Loucy (cell line): Measurements from ENCODE around the gene PIGR.

ENCODE experiments used
- H2AFZ ChIP-seq: fragments of 200-600 bp; sonication (generic); 2 replicates; pipeline ENCODE4 v1.6.0; 2016; ENCODE audit warnings: antibody characterized with exemption, mild to moderate bottlenecking, low read length, moderate library complexity
- H3F3A ChIP-seq: fragments of 200-600 bp; 2 replicates; pipeline ENCODE4 v1.6.0; 2016; ENCODE audit warnings: antibody characterized with exemption, low read depth, mild to moderate bottlenecking
- H3K27me3 ChIP-seq: fragments of 200-600 bp; sonication (generic); 2 replicates; pipeline ENCODE4 v1.6.1; 2014; ENCODE audit warnings: low read length, mild to moderate bottlenecking; ENCODE audit not compliant: insufficient read depth, poor library complexity, severe bottlenecking
- H3K36me3 ChIP-seq: fragments of 200-600 bp; sonication (generic); 2 replicates; pipeline ENCODE4 v1.6.1; 2016; ENCODE audit warnings: low read length; ENCODE audit not compliant: insufficient read depth
- H3K4me1 ChIP-seq: fragments of 200-600 bp; sonication (generic); 2 replicates; pipeline ENCODE4 v1.5.1; 2014; ENCODE audit warnings: low read length, mild to moderate bottlenecking; ENCODE audit not compliant: insufficient read depth, poor library complexity, severe bottlenecking
- H3K4me2 ChIP-seq: fragments of 200-600 bp; sonication (generic); 2 replicates; pipeline ENCODE4 v1.6.0; 2014; ENCODE audit warnings: antibody characterized with exemption, low read length, low read depth, mild to moderate bottlenecking; ENCODE audit not compliant: poor library complexity, severe bottlenecking
- H3K4me3 ChIP-seq: fragments of 200-600 bp; sonication (generic); 2 replicates; pipeline ENCODE4 v1.5.1; 2014; ENCODE audit warnings: low read length, mild to moderate bottlenecking, mixed read lengths; ENCODE audit not compliant: poor library complexity, severe bottlenecking
- H3K79me2 ChIP-seq: fragments of 200-600 bp; sonication (generic); 2 replicates; pipeline ENCODE4 v1.6.1; 2014; ENCODE audit warnings: low read length; ENCODE audit not compliant: insufficient read depth
- H3K9ac ChIP-seq: fragments of 200-600 bp; sonication (generic); 2 replicates; pipeline ENCODE4 v1.6.0; 2014; ENCODE audit warnings: mild to moderate bottlenecking, low read depth, low read length, moderate library complexity; ENCODE audit not compliant: poor library complexity, severe bottlenecking
- H3K9me2 ChIP-seq: fragments of 200-600 bp; sonication (generic); replicated peaks from 2 replicates; pipeline ENCODE4 v1.6.1; 2016; ENCODE audit warnings: low read depth, low read length, mixed read lengths
- H3K9me3 ChIP-seq: fragments of 200-600 bp; sonication (generic); 2 replicates; pipeline ENCODE4 v1.6.1; 2014; ENCODE audit warnings: mild to moderate bottlenecking, antibody characterized with exemption, low read length, low read depth; ENCODE audit not compliant: insufficient read depth
- H4K20me1 ChIP-seq: fragments of 200-600 bp; sonication (generic); 2 replicates; pipeline ENCODE4 v1.6.0; 2014; ENCODE audit warnings: antibody characterized with exemption, low read length, mild to moderate bottlenecking; ENCODE audit not compliant: insufficient read depth, poor library complexity, severe bottlenecking
- CTCF ChIP-seq: fragments of 200-600 bp; sonication (generic); conservative IDR thresholded peaks from 2 replicates; pipeline ENCODE4 v1.5.1; 2014; ENCODE audit warnings: mild to moderate bottlenecking, antibody characterized with exemption, low read length
- EZH2phosphoT487 ChIP-seq: fragments of 200-600 bp; IDR thresholded peaks from 2 replicates; pipeline ENCODE4 v1.6.1; 2018; ENCODE audit warnings: antibody characterized with exemption, mild to moderate bottlenecking, moderate library complexity, borderline replicate concordance

Gene PIGR

GRCh38 chr1:206982216-206982615 is 36.0 kb upstream of the PIGR start:
- no peaks in the 10 kb centered on the region for H3K27me3 ChIP-seq
- no peak overlapping the region for H2AFZ ChIP-seq

GRCh38 chr1:206979379-206980043 is 33.2 kb upstream of the PIGR start:
- H3K9me3 ChIP-seq = no peaks in the 10 kb centered on the region
- no peaks in the 10 kb centered on the region for H4K20me1 ChIP-seq
- H3K4me3 ChIP-seq = no peak overlapping the region
- no peak overlapping the region for H3K4me2 ChIP-seq
- no peaks in the 10 kb centered on the region for H3K36me3 ChIP-seq
- no peaks in the 10 kb centered on the region for H3K79me2 ChIP-seq
- no peak overlapping the region for H2AFZ ChIP-seq
- no peak overlapping the region for H3K9ac ChIP-seq
- peak; percentile 68 for TF ChIP-seq CTCF
- no peak for TF ChIP-seq EZH2phosphoT487
- H3K4me1 ChIP-seq = no peaks in the 10 kb centered on the region
- no peaks in the 10 kb centered on the region for H3K9me2 ChIP-seq
- no peaks in the 10 kb centered on the region for H3F3A ChIP-seq
- no peaks in the 10 kb centered on the region for H3K27me3 ChIP-seq

More at GRCh38 chr1:206982216-206982615, 36.0 kb upstream of the PIGR start:
- no peaks in the 10 kb centered on the region for H3K9me2 ChIP-seq
- no peaks in the 10 kb centered on the region for H4K20me1 ChIP-seq
- H3K79me2 ChIP-seq = no peaks in the 10 kb centered on the region
- no peak overlapping the region for H3K4me2 ChIP-seq
- H3K4me1 ChIP-seq = no peaks in the 10 kb centered on the region
- no peak for TF ChIP-seq EZH2phosphoT487
- TF ChIP-seq CTCF = peak; percentile 86
- no peaks in the 10 kb centered on the region for H3F3A ChIP-seq
- no peak overlapping the region for H3K4me3 ChIP-seq
- no peaks in the 10 kb centered on the region for H3K36me3 ChIP-seq
- no peaks in the 10 kb centered on the region for H3K9me3 ChIP-seq
- H3K9ac ChIP-seq = no peak overlapping the region

GRCh38 chr1:206978259-206978658 is 32.0 kb upstream of the PIGR start:
- Histone ChIP-seq H3K9me2 (no peaks in the 10 kb centered on the region), H3K4me1 (no peaks in the 10 kb centered on the region), H3F3A (no peaks in the 10 kb centered on the region), H2AFZ (0 out of 2 replicates have a peak overlapping the region, but pooled peaks have one; percentile 7), H3K27me3 (no peaks in the 10 kb centered on the region), H4K20me1 (no peaks in the 10 kb centered on the region), H3K9ac (no peak overlapping the region), H3K36me3 (no peaks in the 10 kb centered on the region), H3K9me3 (no peaks in the 10 kb centered on the region), H3K79me2 (no peaks in the 10 kb centered on the region), H3K4me3 (no peak overlapping the region), H3K4me2 (no peak overlapping the region)
- no peak for TF ChIP-seq CTCF
- no peak for TF ChIP-seq EZH2phosphoT487
